Posterior cingulate gyrus (tissue), 11 donors: ENCODE measurements around the gene CEP63.
A peak's percentile ranks its signal among the peaks of the same experiment; 100 is the strongest.
"Not testable (repeated sequence)": the region's sequence is repeated elsewhere in the genome, so short reads cannot be mapped to it uniquely, and the experiment has no call there.

Experiments used
- DNase-seq, 10 donors: peaks; one replicate each; pipeline versions ENCODE4 v3.0.0 to v3.0.0-alpha.2; 2020 to 2021; ENCODE audit warnings: mixed read lengths in 3 of 10
- intact Hi-C: fragments of 100-400 bp; cut with DNase I; formaldehyde crosslinking; loops from one replicate; pipeline ENCODE4 v1.15.1; 2023

The CEP63 gene

GRCh38 chr3:134503266-134503665, 17.4 kb downstream of the CEP63 start:
- no peak for DNase-seq
- intact Hi-C loops = no loop called here

GRCh38 chr3:134504132-134504531, 18.3 kb downstream of the CEP63 start:
- intact Hi-C loops = no loop called here
- DNase-seq = no peak

DNA sequence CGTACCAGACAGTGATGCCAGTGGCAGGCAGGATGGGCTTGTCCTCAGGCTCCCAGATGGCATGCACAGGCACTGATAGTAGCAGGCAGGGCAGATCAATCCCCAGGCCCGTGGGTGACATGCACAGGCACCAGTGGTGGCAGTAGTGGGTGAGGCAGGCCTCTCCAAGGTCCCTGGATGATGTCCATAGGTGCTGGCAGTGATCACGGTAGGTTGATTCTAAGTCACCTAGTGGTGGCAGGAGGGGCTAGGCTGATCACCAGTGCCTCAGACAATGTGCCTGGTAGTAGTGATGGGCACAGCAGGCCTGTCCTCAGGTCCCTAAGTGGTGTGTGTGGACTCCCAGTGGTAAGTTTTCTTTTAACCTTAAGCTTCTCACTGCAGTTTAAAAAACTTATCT, 19.6 kb downstream of the CEP63 start:
- DNase-seq = peak in 1 of 10 donors; percentile 52
- intact Hi-C loops = no loop called here

GRCh38 chr3:134511500-134511899, 25.6 kb downstream of the CEP63 start:
- intact Hi-C loops = no loop called here
- DNase-seq = no peak

DNA sequence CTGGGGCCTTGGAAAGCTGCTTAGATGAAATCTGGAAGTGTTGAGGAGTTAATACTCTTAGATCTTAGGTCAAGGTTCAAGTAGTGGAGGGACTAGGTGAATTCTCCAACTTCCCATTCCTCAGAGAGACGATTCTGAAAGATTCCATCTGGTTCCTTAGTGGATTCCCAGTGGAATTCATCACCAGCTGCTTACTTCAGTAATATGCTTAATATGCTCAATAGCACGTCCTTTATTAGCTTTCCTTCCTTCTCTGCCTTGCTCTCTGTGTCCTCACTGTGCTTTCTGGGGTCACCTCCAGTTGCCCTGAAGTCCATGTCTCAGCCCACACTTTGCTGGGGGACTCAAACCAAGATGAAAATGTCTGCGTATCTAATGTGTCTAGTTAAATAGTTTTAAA, 31.0 kb downstream of the CEP63 start:
- DNase-seq = no peak
- intact Hi-C loops = no loop called here

DNA sequence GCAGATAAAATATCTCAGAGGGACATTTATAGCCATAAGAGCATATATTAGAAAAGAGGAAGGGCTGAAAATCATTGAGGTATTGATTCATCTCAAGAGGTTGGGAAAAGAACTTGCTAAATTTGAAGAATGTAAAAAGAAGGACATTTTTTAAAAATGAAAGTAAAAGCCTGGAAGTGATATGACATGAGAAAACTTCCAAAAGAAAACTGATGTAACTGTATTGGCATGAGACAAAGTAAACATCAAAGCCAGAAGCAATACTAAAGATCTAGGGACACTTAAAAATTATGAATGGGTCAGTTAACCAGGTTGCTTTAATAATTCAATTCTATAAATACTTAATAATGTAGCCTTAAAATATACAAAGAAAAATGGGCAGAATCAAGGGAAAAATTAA, 31.9 kb downstream of the CEP63 start:
- intact Hi-C loops = no loop called here
- DNase-seq = no peak

- DNase-seq = no peak
- intact Hi-C loops = no loop called here
Measured at GRCh38 chr3:134522541-134522940, 36.7 kb downstream of the CEP63 start.

- DNase-seq = no peak
Measured at GRCh38 chr3:134525293-134525692, 39.4 kb downstream of the CEP63 start.

DNA sequence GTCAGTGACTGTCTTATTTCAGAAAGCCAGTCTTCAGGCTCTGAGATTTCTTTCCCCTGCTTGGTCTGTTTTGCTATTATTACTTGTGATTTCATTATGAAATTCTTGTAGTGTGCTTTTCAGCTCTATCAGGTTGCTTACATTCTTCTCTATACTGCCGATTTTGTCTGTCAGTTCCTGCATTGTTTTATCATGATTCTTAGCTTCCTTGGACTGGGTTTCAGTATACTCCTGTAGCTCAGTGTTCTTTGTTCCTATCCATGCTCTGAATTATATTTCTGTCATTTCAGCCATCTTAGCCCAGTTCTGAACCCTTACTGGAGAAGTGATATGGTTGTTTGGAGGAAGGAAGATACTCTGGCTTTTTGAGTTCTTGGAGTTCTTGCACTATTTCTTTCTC, 40.5 kb downstream of the CEP63 start:
- DNase-seq = no peak
- intact Hi-C loops = no loop called here

More at GRCh38 chr3:134525293-134525692, 39.4 kb downstream of the CEP63 start:
- intact Hi-C loops = no loop called here

DNA sequence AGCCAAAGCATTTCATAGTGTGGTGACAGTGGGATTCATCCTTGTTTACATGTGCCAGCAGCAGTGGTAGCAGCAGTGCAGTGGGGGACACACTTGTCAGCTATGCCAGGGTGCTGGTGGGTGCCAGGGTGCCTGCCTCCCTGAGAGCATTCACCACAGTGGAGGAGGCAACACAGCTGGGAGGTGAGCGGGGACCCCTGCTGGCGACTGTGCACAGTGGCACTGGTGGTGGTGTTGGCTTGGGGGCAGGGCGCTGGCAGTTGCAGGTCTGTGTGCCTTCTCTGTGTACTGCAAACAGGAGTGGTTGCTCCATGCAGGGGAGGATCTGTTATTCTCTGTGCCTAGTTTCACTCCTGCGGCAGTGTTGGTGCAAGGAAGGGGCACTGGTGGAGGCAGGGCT, 41.2 kb downstream of the CEP63 start:
- peak in 1 of 10 donors; percentile 69 for DNase-seq

DNA sequence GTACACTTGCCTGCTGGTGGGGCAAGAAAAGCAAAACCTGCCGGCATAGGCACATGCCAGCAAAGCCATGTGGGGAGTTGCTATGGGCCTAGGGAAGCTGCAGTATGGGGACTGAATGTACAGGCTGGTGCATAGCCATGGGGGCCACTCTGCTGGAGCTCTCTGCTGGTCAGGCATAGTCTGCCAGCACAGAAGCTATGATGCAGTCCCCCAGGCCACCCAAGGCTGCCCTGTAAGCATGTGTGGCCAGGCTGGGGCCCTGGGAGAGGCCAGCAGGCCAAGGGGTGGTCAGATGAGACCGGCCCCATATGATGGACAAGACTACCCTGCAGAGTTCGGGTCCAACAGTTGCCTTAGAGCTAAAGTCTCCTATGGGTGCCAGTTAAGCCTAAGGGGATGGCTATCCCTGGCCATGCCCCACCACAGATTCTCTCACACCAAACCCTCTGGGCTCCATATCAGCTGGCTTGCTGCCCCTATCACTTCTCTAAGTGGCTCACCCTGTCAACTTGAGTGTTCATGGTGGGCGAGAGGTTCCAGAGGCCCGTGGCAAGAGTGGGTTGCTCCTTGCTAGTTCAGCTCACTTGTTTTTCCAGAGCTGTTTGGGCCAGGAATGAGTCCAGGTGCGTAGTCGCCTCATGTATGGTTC, 41.8 kb downstream of the CEP63 start:
- intact Hi-C loops = no loop called here
- DNase-seq = peak in 1 of 10 donors; percentile 77

More for the DNA sequence above, 41.2 kb downstream of the CEP63 start:
- intact Hi-C loops = no loop called here

- no peak for DNase-seq
- intact Hi-C loops = no loop called here
Measured at GRCh38 chr3:134533493-134533892, 47.6 kb downstream of the CEP63 start.

GRCh38 chr3:134535186-134535970, 49.5 kb downstream of the CEP63 start:
- intact Hi-C loops = no loop called here
- no peak for DNase-seq

GRCh38 chr3:134536781-134537180, 50.9 kb downstream of the CEP63 start:
- intact Hi-C loops = no loop called here

GRCh38 chr3:134542287-134542958, 56.6 kb downstream of the CEP63 start:
- DNase-seq = no peak
- intact Hi-C loops = no loop called here

More at GRCh38 chr3:134536781-134537180, 50.9 kb downstream of the CEP63 start:
- DNase-seq = no peak

GRCh38 chr3:134543113-134543512, 57.3 kb downstream of the CEP63 start:
- intact Hi-C loops = no loop called here
- DNase-seq = no peak

GRCh38 chr3:134544316-134544715, 58.5 kb downstream of the CEP63 start:
- intact Hi-C loops = no loop called here
- no peak for DNase-seq

- intact Hi-C loops, DNase-seq: not testable (repeated sequence)
Measured at GRCh38 chr3:134544783-134545182, 58.9 kb downstream of the CEP63 start.

- no peak for DNase-seq
- intact Hi-C loops = no loop called here
Measured at GRCh38 chr3:134545818-134546217, 60.0 kb downstream of the CEP63 start.

DNA sequence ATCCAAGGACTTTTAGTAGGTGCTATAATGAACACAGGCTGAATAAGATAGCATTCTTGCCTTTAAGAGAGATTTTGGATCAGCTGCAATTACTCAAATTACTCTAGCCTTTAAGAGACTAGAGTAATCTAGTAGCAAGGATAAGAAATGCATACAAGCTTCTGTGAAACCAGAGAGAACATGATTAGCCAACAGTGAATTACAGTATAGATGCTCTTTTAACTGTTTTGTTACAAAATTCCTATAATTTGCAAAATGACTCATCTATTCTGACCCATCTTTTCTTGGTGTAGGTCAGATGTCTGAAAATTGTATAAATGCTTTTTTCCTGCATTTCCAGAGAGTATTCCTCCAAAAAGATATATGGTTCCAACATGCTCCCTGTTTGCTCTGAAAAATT, 66.9 kb downstream of the CEP63 start:
- intact Hi-C loops = no loop called here
- DNase-seq = no peak

- intact Hi-C loops = no loop called here
- DNase-seq = no peak
Measured at GRCh38 chr3:134559591-134559990, 73.7 kb downstream of the CEP63 start.

GRCh38 chr3:134562055-134562454, 76.2 kb downstream of the CEP63 start:
- no peak for DNase-seq
- intact Hi-C loops = no loop called here
